GM19239 (cell line): ENCODE data around the gene AHNAK.

ENCODE experiments used
- DNase-seq: peaks from one replicate; pipeline ENCODE4 v3.0.0; 2011; ENCODE audit warnings: low spot score; ENCODE audit not compliant: insufficient read length
- FAIRE-seq: peaks from 2 replicates; lab custom pipeline; 2011; peaks lifted over from hg19 to GRCh38; lab: Jason Lieb, UNC

AHNAK gene

DNA sequence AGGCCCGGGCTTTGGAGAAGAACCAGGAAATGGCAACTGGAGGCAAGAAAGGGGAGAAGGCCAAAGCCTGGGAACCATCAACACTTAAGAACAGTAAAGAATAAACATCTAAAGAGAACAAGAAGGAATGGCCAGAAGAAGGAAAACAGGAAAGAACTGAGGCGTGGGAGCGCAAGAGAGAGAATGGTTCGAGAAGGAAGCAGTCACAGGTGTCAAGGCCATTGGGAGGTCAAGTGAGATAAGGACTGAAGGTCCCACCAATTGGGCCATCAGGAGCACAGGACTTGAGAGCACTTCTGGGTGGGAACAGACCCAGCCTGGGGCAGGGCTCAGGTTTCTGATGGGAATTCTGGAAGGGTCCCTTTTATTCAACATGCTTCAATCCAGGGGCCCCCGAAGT, 128.5 kb downstream of the AHNAK start:
- DNase-seq = no peak

DNA sequence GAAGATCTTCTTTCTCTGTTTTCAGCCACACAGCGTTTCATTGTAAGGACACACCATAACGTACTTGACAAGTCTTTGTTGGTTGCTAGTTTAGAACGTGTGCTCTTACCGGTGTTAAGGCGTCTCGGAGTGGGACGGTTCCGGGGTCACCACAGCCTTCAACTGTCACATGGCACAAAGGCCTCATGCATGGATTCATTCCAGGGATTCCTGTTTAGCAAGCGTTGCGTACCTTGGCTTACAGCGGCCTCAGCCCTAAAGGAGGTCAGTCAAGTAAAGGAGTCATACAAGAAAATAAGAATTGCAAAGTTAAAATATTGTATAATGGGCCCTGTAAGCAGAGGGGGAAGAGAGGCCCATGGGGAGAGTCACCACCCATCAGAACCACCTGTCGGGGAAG, 130.0 kb downstream of the AHNAK start:
- FAIRE-seq (no peak), DNase-seq (no peak)

More for the DNA sequence above, 128.5 kb downstream of the AHNAK start:
- FAIRE-seq = no peak

DNA sequence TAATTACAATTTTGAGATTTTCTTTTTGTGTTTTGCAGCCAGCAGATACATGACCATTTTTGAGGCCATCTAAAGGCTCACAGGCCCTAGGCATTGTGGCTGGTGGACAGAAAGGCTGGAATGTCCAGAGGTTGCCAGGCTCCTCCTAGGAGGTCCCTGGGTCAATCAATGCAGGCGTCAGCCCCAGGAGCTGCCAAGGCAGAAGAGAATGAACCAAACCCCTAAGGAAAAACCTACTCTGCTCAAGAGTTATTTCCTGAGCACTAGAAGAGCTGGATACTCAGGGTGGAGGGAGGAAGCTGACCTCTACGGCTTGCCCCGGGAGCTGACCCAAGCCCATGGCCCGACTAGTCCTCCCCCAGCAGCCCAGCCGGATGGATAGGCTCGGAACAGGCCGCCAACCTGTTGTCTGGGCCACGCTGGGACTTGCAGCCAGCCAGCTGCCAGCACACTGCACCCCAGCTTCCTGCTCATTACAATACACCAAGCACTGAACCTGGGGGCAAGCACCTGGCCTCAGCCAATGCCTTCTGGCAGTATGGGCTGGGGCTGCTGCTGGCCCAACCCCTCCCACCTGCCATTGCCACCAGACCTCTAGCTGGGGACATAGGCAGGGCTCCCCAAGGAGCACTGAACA, 133.4 kb downstream of the AHNAK start:
- FAIRE-seq (no peak), DNase-seq (no peak)

DNA sequence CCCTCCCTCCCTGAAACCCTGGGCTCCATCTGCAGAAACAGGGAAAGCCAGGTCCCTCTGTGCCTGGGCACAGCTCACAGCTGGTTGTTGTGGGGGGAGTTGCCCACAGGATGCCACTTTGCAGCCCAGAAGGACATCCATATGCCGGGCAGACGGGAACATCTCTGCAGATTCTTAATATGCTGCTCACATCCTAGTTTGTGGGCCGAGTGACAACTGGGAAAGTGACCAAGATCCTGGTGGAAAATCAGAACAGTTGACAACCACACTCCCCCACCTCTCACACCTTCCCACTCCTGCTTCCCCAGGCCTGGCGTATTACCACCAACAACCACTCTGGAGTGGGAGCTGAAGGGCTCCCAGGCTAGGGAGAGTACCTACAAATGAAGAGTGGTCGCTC, 135.1 kb downstream of the AHNAK start:
- FAIRE-seq (no peak), DNase-seq (no peak)

DNA sequence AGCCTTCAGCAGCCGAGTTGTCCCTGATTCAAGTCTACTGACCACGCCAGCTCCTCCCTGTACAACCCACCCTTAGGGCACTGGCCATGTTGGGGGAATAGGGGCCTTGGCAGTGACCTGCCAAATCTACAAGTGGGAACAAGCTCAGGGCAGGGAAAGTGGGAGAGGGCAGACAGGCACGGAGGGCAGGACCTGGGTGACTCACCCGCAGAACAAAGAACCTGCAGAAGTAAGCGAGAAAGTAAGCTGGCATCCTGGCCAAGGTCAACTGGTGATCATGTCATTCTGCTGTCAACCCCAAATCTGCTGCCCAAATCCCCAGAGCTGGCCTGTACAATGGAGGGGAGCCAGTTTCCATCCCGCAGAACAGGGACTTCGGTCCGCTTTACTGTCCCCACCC, 135.6 kb downstream of the AHNAK start:
- FAIRE-seq = no peak
- DNase-seq = no peak

DNA sequence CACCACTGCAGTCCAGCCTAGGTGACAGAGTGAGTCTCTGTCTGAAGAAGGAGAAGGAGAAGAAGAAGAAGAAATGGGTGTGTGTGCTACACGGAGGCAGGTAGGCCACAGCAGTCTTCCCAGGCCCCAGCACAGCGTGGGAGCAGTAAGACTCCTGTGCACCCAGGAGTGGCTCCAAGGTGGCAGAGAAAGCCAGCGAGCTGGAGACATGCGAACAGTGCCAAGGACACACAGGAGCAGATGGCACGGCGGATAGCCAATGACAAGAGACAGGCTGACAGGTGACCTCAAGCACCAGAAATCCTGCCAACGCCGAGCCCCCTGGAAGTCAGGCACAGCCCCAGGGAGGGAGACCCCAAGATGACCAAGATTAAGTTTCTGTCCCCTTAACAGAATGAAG, 136.8 kb downstream of the AHNAK start:
- DNase-seq (no peak), FAIRE-seq (no peak)

DNA sequence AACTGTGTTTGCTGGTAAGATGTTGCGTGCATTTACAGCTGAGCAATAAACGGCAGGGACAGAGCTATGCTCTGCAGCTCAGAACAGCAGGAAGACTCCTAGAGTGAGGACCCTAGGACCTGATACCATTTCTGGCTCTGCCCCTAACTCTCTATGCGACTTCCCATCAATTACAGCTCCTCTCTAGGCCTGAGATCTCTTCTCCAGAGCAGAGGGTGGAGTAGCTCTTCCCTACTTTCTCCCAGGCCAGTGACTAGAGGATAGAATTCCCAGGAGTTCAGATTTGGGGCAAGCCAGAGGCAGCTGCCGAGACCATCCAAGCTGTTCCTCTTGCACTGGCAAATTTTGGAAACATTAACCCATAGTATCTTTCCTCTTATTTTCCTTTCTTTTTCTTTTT, 140.6 kb downstream of the AHNAK start:
- FAIRE-seq (no peak), DNase-seq (no peak)

DNA sequence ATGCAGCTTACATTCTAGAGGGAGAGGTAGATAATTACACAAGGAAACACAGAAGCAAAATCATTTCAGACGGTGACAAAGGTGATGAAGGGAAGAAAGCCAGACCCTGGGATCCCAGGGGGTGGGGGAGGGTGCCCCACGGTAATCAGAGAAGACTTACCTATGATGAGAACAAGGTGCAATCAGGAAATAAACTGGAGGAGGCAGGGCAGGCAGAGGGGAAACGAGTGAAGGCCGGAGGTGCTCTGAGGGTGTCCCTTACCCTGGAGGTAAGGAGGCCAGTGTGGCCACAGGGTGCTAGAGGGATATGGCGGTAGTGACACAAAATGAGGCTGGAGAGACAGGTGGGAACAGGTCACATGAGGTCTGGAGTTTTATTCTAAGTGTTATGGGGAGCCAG, 141.7 kb downstream of the AHNAK start:
- no peak for DNase-seq

DNA sequence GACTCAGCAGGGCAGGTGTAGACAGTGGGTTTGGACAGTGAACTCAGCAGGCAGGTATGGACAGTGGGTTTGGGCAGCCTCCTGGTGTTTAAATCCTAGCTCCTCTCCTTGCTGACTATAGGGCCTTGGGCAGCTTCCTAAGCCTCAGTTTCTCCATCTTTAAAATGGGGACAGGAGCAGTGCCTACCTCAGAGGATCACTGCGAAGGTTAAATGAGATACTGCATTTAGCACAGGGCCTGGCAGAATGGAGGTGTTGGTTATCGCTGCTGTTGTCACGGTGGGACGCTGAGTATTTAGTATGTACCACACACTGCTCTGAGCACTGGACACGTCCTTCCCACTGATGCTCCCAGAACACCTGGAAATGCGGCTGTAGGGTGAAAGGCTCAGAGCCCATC, 142.2 kb downstream of the AHNAK start:
- no peak for DNase-seq
- FAIRE-seq = no peak

More for the DNA sequence above, 141.7 kb downstream of the AHNAK start:
- FAIRE-seq = no peak

DNA sequence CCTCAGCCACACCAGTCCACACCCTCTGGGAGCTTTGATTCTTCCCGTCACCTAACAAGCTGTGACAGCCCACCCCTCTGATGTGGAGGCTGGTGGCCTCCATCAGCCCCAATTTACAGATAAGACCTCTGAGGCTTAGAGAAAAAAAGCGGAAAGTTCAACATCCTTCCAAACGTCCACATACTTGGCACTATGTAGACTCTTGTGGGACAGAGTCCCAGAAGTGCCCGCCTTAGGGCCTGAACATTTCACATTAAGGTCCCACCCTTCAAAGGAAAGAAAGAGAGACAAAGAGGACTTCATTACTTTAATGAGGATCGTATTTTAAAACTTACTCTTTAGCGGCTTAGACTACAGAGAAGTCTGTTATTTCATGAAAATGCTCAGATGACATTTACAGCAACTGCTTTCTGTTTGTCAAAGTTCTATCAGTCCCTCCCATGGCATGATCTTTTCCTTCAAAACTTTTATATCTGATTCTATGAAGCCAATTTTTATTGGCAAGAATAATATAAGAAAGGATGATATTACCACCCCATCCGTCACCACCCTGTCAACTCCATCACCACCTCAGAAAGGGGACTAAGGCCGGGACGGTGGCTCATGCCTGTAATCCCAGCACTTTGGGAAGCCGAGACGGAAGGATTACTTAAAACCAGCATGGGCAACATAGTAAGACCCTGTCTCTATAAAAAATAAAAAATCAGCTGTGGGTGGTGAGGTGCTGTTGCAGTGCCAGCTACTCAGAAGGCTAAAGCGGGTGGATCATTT, 143.5 kb downstream of the AHNAK start:
- no peak for FAIRE-seq

DNA sequence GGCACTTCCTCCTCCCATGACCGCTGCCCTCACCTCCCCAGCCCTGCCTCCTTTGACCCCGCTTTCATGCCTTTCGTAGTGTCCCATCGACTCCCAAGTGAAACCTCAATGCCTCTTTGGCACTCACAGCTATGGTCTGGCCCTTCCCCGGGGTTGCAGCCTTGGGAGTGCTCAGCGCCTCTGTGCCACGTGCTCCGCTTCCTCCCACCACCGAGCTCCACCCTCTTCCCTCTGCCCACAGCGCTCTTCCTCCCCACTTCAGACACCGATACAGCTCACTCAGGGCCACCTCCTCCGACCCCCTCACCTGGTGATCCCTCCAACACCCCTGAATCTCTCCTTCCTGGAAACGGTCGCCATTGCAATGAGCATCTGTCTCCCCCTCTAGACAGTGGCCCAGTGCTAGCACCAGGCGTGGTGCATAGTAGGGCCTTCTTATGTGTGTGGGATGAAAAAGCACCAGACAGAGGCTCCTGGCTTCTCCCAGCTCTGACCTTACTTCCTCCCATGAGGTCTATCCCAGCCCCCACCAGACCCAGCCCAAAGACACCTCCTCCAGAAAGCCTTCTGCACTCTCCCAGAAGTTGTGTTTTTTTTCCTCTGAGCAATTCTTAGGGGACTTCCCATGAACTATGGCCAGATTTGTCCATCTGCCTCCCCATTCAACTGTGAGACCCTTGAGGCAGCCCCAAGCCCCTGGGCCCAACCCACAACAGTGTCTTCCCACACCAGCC, 144.2 kb downstream of the AHNAK start:
- DNase-seq = no peak

More for the DNA sequence above, 143.5 kb downstream of the AHNAK start:
- no peak for DNase-seq

DNA sequence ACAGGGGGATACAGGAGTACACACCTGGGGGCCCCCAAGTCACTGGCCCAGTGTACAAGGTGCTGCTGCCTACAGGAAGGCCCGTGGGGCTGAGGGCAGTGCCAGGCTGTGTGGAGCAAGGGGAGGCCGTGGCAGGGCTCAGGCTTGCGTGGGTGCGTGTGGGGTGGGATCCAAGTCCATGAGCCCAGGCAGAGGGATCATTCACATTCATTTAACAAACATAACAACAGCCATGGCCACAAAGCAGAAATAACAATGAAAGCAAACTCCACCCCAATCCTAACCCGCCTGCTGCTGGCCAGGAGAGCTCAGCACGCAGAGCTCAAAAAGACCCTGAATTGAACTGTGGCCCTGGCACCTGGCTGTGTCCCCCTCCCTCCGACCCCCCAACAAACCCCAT, 144.8 kb downstream of the AHNAK start:
- FAIRE-seq (no peak), DNase-seq (no peak)

More for the DNA sequence above, 144.2 kb downstream of the AHNAK start:
- no peak for FAIRE-seq

DNA sequence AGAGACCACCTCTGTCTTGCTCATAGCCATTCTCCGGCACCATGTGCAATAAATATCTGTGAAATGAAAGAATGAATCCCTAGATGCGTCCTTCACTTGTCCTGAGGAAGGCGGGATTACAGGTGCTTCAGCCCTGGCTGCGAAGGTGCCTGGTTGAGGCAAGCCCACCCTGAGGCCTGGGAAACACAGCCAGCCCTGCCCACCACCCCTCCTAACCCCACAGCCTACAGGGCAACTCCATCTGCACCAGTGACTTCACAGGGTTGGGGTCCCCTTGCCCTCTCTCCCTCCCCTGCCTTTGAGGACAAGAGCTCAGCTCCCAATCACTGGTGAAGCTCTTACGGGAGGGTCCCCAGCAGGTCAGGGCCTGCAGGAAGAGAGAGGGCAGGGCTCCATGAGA, 145.2 kb downstream of the AHNAK start:
- no peak for DNase-seq
- FAIRE-seq = no peak

DNA sequence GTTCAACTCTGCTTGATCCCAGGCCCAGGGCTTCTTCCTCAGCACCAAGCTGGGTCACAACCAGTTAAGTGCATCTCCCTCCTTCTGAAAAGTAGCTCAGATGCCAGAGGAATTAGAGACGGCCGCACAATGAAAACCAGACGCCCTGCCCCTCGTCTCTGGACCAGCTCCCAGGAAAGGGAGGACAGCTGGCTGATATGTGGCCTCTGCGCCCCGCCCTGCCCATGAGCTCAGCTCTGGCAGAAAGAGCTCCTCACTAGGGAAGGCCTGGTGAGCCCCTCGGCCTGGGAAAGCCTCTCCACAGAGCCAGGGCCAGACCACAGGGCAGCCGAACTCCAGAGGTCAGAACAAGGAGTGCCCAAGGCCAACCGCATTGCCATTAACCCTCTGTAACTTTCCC, 145.8 kb downstream of the AHNAK start:
- DNase-seq = no peak
- FAIRE-seq = no peak

DNA sequence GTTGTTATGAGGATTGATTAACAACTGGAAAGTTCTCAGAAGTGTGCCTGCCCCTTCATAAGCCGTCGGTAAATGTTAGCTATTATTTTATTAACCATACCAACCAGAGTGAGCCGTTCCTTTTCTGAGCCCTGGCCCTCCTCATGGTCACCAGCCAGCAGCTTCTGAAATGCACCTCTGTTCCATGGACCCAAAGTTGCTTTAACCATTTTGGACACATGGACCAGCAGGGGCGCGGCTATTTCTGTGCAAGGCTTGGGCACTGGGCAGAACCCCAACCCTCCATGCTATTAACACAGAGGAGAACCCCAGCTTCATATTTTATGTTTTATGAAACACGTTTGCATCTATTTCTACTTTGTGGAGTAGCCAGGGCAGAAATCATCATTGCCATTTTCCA, 146.3 kb downstream of the AHNAK start:
- no peak for FAIRE-seq
- DNase-seq = no peak

DNA sequence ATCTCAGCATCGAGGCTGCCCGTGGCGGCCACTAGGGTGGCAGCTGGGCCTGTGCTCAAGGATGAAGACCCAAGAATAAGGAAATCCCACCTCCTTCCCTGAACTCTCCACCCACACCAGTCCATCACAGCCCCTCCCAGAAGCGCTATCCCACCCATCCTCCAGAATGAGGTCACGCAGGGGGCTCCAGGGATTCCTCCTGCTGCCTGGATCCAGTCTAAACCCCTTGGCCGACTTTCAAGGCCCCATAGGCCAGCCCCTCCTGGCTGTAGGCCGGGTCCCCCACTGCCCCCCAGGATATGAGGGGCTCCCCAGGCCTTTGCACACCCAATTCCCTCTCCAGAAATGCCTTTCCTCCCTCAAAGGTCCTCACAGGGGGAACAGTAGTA, 146.7 kb downstream of the AHNAK start:
- DNase-seq (no peak), FAIRE-seq (no peak)

DNA sequence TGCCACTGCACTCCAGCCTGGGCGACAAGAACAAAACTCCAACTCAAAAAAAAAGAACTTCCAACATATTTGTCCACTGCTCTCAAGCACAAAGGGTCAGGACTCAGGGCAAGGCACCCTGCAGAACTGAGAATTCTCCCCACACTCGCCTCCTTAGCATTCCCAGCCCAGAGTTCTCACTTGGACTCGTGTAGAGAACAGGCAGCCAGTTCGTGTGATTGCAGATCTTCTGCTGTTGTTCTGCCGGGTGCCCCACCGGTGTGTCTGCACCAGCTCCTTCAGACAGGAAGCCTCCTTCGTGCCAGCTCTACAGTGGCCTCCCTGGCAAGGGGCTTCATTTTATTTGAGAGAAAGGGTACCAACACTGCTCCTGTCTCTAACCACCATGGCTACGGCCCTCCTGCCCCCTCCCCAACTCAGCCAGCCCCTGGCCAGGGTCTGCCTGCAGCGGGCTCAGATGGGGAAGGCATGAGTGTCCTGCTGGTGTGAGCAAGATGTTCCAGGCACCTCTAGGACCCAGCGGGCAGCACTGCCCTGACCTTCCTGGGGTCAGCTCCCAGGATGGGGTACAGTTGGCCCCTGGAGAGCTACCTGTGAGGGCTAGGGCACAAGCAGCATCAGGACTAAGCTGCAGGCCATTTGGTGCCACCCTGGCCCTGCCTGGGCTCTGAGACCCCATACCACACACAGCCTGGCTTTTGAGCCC, 147.3 kb downstream of the AHNAK start:
- DNase-seq = no peak
- no peak for FAIRE-seq

DNA sequence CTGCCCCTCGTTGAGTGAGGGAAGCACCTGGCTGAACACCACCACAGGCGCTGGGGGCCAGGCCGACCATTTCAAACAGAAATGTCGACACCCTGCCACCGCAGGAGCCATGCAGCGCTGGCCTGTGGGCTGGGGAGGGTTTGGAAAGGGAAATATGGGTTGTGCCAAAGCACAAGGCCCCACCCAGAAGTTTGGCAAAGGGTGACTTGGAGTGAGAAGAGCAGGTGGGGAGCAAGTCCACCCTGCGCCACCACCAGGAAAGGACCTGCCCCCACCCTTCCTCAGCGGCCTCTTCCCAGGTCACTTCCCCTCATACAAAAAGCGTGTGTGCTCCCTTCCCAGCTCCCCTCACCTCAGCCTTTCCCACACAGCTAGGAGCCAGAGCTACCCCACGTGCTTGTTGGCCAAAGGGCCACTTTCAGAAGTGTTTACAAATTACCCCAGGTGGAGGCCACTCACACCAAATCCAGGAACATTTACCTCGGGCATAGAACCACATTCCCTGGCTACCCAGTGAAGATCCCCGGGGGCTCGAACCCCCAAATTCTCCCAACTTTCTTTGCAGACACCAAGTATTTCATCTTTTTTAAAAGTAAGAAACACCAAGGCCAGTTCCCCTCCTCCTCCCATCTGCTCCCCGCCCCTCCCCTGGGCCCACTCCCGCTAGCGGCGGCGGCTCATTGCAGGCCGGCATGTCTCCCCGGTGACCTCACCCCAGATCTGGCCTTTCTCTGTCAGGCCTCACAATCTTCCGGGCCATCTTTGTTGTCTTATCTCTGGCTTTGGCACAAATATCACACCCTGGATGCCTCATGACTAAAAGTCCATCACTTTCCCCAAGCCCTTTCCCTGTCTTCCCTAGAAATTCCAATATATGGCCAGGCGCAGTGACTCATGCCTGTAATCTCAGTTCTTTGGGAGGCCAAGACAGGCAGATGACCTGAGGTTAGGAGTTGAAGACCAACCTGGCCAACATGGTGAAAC, 148.3 kb downstream of the AHNAK start:
- no peak for FAIRE-seq
- DNase-seq = no peak

DNA sequence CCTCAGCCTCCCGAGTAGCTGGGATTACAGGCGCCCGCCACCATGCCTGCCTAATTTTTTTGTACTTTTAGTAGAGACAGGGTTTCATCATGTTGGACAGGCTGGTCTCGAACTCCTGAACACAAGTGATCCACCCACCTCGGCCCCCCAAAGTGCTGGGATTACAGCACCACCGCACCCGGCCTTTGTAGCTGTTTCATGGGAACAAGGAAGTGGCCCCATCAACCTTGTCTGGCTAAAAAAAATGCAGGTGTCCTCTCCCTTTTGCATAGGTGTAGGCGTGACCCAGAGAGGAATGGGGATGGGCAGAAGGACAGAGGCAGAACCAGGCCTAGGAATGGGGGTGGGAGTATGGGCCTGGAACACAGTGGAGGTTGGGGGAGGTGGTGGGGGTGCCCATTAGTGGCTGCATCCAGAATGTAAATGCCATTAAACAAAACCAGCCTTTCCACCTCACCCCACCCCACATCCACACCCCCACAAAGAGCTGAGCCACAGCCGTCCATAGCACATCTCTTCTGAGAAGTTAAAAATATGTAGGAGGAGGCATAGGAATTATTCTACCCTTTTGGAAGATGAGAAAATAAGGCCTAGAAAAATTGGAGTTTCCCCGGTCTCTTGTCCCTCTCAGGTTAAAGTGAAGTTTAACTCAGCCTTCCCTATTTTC, 150.6 kb downstream of the AHNAK start:
- FAIRE-seq (no peak), DNase-seq (no peak)
